ENCODE results near the gene SUOX.

GRCh38 chr12:55963760-55964159, 33.3 kb upstream of the SUOX start:
- TF ChIP-seq POLR2AphosphoS5 (IDR thresholded peaks at IDR 0.05) (no peak), CTCF (IDR thresholded peaks at IDR 0.05; ENCODE audit: poor library complexity, severe bottlenecking) (no peak)
